Activated T-cell treated with anti-CD3 and anti-CD28 coated beads, Interleukin-2, amount 50 U/mL, for 72 hours (primary cell): ENCODE results near the gene KCNA10. TPM values are rescaled to one million over a fixed set of nuclear protein-coding genes. Genes with fewer than 3 reads are reported as not detected.

Experiments used
- ATAC-seq, 2 donors: fragments of 150-1000 bp; cut with Tn5 transposase; replicated peaks in 1 of 2; 2 replicates each; pipeline ENCODE4 v1.10.0; 2021; ENCODE audit warnings: moderate library complexity in 2 of 2, mild to moderate bottlenecking in 1 of 2
- DNase-seq, 2 donors: peaks; one replicate each; pipeline ENCODE4 v3.0.0; 2021 to 2022; ENCODE audit warnings: mixed read lengths in 1 of 2
- H3K27ac Mint-ChIP-seq: one replicate; pipeline ENCODE4 v1.8.0; 2022; ENCODE audit warnings: mild to moderate bottlenecking, moderate library complexity, mixed read lengths
- H3K27me3 Mint-ChIP-seq: one replicate; pipeline ENCODE4 v1.8.0; 2022; ENCODE audit warnings: low read depth, mixed read lengths
- H3K36me3 Mint-ChIP-seq, 2 donors: one replicate each; pipeline ENCODE4 v1.8.0; 2022; ENCODE audit warnings: mixed read lengths in 2 of 2, mild to moderate bottlenecking in 1 of 2; ENCODE audit not compliant: insufficient read depth in 2 of 2
- H3K4me1 Mint-ChIP-seq: one replicate; pipeline ENCODE4 v1.8.0; 2022; ENCODE audit warnings: low read depth, mixed read lengths
- H3K4me3 Mint-ChIP-seq, 2 donors: one replicate each; pipeline ENCODE4 v1.8.0; 2022; ENCODE audit warnings: mild to moderate bottlenecking in 2 of 2, mixed read lengths in 2 of 2, moderate library complexity in 2 of 2
- H3K9me3 Mint-ChIP-seq, 2 donors: one replicate each; pipeline ENCODE4 v1.8.0; 2022; ENCODE audit warnings: mixed read lengths in 2 of 2
- total RNA-seq, 2 donors: library from RNA; stranded (reverse); gene quantifications; one replicate each; pipeline ENCODE4 v1.2.3, GENCODE V29; 2022

The KCNA10 gene
- total RNA-seq, 2 donors from 2014 or later: not detected

DNA sequence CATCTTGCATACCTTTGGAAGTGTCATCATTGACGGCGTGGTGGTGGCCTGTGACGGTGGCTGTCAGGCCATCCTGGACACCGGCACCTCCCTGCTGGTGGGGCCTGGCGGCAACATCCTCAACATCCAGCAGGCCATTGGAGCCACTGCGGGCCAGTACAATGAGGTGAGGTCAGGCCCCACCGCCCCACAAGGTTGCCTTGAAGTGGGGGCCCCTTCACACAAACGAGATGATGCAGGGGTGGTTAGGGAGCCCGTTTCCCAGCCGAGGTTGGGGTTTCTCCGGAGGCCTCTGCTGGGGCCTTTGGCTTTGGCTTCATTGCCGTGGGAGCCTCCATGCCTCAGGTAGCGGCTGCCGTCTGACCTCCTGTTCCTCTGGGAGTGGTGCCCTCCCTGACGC is 29.6 kb downstream of the KCNA10 start:
- Mint-ChIP-seq H3K9me3 (no peaks in the 10 kb centered on the region), H3K27ac (no peak overlapping the region), H3K36me3 (no peaks in the 10 kb centered on the region), H3K4me3 (no peak overlapping the region), H3K27me3 (peaks cover 11% of the 10 kb centered on the region), H3K4me1 (no peaks in the 10 kb centered on the region)
- ATAC-seq (no peak), DNase-seq (no peak)

DNA sequence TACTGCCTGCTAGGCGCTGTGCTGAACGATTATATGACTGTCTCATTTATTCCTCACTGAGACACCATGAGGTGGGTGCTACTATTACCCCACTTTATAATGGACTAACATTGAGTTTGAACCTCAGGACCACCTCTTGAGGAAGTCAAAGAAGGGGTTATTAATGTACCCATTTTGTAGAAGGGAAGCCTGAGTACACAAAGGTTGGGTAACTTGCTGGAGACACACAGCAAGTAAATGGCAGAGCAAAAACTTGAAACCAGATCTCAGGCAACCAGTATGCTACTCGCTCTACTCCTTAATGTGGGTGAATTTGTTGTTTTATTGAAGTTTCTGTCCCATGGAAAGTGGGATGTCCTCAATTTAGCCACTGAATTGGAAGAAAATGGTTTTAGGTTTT is 30.1 kb downstream of the KCNA10 start:
- H3K36me3 Mint-ChIP-seq: no peaks in the 10 kb centered on the region
- no peak for ATAC-seq
- no peaks in the 10 kb centered on the region for H3K9me3 Mint-ChIP-seq
- DNase-seq: no peak
- peaks cover 13% of the 10 kb centered on the region for H3K27me3 Mint-ChIP-seq
- no peak overlapping the region for H3K27ac Mint-ChIP-seq
- H3K4me1 Mint-ChIP-seq: no peaks in the 10 kb centered on the region
- H3K4me3 Mint-ChIP-seq: no peak overlapping the region

DNA sequence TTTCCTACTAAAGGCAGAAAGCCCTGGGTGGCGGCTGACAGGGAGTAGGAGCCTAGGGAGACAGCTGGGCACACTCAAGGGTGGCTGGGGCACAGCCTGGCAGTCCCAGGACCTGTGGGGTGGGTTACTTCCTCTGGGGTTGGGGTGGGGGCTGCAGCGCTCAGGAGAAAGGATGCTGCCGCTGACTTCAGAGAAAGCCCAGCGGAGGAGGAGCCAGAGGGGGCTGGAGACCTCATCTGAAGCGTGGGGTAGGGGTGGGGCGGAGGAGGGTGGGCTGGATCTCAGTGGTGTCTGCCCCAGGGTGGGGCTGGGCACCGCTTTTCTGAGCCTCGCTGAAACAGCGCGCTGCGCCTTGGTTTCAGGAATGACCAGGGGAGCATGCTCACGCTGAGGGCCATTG is 30.8 kb downstream of the KCNA10 start:
- DNase-seq: no peak
- Mint-ChIP-seq H3K27me3 (peaks cover 20% of the 10 kb centered on the region), H3K36me3 (no peaks in the 10 kb centered on the region), H3K4me3 (no peak overlapping the region), H3K4me1 (peaks cover 4% of the 10 kb centered on the region), H3K9me3 (no peaks in the 10 kb centered on the region), H3K27ac (no peak overlapping the region)
- no peak for ATAC-seq

DNA sequence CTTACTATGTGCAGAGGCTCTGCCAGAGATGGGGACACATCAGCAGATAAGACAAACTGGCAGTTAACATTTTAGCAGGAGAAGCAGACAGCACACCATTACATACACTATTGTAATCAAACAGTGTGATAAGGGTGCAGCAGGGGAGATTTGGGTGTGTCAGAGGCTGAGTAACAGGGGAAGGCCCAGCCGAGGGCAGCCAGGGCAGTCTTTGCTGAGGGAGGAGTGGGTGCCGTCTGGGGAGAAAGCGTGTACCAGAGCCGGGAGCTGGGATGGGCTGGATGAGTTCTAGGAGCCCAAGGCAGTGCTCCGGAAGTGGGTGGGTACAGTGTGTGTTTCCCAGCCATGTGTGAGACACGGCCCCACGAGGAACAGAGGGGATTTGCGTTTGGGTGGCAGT is 31.2 kb downstream of the KCNA10 start:
- Mint-ChIP-seq H3K4me3 (no peak overlapping the region), H3K27me3 (peaks cover 23% of the 10 kb centered on the region), H3K9me3 (no peaks in the 10 kb centered on the region), H3K4me1 (peaks cover 7% of the 10 kb centered on the region), H3K27ac (no peak overlapping the region), H3K36me3 (no peaks in the 10 kb centered on the region)
- ATAC-seq (peak in 1 of 2 donors; percentile 54), DNase-seq (no peak)

DNA sequence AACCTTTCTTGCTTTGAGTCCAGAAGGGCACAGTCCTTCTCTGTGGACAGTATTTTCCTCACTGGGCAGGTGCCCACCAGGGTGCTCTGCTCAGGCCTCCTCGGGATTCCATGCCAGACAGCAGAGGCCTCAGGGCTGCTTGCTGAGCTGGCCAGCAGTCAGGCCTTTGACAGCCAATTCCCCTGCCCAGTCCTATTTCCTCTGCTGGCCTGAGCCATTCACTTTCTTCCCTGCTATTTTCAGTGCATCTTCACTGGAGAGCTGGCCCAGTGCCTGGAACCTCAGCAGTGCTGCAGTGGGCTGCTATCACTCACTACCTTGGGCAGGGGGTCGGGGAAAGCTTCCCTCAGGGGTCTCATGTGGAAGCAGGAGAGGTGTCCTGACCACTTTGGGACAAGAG is 33.2 kb downstream of the KCNA10 start:
- no peak for DNase-seq
- Mint-ChIP-seq H3K9me3 (no peaks in the 10 kb centered on the region), H3K4me1 (peaks cover 7% of the 10 kb centered on the region)

DNA sequence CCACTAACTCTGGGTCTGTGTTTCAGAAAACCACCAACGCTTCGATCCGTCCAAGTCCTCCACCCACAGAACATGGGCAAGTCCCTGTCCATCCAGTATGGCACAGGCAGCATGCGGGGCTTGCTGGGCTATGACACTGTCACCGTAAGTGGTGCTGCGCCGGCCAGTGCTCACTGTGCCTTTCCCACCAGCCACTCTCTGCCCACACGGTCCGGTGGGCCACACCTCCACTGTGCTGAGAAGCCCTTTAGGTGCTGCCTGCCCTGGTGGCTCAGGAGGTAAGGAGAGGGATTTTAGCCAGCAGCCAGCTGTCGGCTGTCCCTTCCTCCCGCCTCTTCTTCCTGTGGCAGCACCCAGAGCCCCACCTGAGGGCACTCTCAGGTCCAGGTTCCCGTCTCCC is 34.2 kb downstream of the KCNA10 start:
- Mint-ChIP-seq H3K4me3 (no peak overlapping the region), H3K27me3 (peaks cover 23% of the 10 kb centered on the region), H3K4me1 (peaks cover 7% of the 10 kb centered on the region), H3K36me3 (no peaks in the 10 kb centered on the region), H3K9me3 (no peaks in the 10 kb centered on the region), H3K27ac (no peak overlapping the region)
- DNase-seq (no peak), ATAC-seq (no peak)

More for the DNA sequence above, 33.2 kb downstream of the KCNA10 start:
- Mint-ChIP-seq H3K4me3 (no peak overlapping the region), H3K27ac (no peak overlapping the region), H3K27me3 (peaks cover 23% of the 10 kb centered on the region), H3K36me3 (no peaks in the 10 kb centered on the region)
- no peak for ATAC-seq

DNA sequence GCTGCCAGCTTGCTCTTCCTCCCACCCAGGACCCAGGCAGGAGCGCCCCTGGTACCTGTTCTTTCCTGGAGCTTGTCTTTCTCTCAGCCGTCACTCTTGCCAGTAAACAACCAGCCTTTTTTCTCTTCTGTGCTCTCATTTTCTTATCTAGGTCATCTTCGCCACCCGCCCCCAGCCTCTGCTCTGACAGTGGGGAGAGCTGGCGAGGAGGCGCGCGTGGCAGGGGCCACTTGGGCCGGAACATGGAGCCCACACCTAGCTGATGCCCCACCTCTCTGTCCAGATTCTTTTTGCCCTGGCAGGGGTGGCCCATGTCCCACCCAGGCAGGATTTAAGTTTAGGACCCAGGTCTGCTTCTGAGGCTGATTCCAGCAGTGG is 35.7 kb downstream of the KCNA10 start:
- H3K36me3 Mint-ChIP-seq: no peaks in the 10 kb centered on the region
- no peak for ATAC-seq

DNA sequence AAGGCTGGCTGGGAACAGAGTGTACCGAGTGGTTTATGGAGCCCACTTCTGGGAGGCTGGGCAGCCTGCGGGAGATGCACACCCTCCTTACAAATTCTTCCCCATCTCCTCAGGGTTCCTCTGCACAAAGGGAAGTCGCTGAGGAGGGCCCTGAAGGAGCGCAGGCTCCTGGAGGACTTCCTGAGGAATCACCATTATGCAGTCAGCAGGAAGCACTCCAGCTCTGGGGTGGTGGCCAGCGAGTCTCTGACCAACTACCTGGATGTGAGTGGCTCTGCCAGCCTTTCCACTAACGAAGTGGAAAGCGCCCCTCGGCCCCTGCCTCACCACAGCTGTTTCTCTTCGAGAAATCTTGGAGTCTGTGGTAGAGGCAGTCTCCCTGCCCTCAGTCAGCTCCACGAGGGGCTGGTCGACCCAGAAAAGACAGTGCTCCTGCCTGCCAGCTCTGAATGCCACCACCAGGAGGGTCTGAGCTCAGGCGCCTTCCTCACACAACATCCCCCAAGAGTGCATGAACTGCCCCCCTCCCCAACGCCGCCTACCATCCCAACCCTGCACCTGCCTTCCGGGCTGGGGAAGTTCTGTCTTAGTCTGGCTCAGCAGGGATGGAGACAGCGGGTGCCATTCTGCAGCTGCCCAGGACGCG is 36.2 kb downstream of the KCNA10 start:
- Mint-ChIP-seq H3K4me3 (no peak overlapping the region), H3K4me1 (peaks cover 10% of the 10 kb centered on the region), H3K36me3 (no peaks in the 10 kb centered on the region), H3K27me3 (peaks cover 23% of the 10 kb centered on the region), H3K27ac (no peak overlapping the region), H3K9me3 (no peaks in the 10 kb centered on the region)
- ATAC-seq: no peak
- DNase-seq: no peak

More for the DNA sequence above, 35.7 kb downstream of the KCNA10 start:
- H3K9me3 Mint-ChIP-seq: no peaks in the 10 kb centered on the region
- H3K27me3 Mint-ChIP-seq: peaks cover 23% of the 10 kb centered on the region
- no peak overlapping the region for H3K27ac Mint-ChIP-seq
- DNase-seq: no peak
- peaks cover 7% of the 10 kb centered on the region for H3K4me1 Mint-ChIP-seq
- H3K4me3 Mint-ChIP-seq: no peak overlapping the region

DNA sequence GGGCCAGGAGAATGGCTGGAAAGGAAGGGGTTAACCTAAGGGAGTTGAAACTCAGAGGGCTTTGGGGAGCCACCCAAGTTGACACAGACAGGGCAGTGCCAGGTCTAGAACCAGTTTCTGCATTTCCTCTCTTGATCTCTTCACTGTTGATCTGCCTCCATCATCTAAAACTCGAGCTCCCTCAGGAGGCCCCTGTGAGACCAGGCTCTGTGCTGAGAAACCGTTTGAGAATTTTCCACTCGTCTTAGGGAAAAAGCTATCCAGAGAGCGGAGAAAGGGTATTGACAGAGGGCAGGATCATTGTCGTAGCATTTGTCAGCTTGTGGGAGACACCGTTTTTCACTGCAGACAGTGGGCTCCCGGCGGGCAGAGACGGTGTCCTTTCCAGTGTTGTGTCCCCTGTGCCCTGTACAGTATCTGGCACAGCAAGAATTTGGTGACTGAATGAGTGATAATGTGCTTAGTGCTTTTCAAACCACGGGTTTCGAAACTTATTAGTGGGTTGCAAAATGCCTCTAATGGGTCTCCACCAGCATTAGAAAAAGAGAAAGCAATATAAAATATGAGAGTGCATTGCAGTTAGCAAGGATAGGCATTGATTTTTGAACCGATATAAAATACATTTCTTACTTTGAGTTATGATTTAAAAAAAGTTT is 36.9 kb downstream of the KCNA10 start:
- Mint-ChIP-seq H3K36me3 (no peaks in the 10 kb centered on the region), H3K27ac (no peak overlapping the region), H3K9me3 (no peaks in the 10 kb centered on the region), H3K4me3 (no peak overlapping the region), H3K27me3 (peaks cover 23% of the 10 kb centered on the region), H3K4me1 (peaks cover 17% of the 10 kb centered on the region)
- DNase-seq: no peak
- ATAC-seq: no peak

DNA sequence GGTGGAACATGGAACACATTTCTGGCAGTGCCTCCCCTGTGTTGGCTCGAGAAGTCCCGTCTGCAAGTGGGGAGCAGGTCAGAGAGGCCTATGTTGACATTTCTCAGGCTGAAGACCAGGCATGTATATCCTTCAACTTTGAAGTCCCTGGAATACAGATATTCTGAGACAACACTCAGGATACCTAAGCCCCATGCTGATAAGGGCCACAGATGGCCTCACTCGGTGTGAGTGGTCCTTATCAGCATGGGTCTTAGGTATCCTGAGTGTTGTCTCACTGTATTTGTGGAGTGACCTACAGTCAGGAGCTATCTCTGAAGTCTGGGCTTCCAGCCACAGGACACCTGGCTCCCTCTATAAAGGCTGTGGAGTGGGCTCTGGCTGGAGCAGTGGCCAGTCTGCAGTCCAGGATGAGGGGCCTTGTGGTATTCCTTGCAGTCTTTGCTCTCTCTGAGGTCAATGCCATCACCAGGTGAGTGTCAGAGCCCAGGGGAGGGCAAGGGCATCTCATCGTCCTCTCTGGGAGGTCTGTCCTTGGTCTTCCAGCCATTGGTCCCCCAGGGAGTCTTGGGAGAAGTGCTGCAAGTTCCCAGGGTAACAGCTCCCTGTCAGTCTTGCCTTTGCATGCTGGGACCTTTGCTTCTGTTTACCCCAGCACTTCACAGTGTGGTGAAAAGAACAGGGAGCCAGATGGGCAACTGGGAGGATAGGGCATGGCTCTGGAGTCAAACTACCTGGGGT is 38.4 kb downstream of the KCNA10 start:
- no peak for DNase-seq
- H3K36me3 Mint-ChIP-seq: no peaks in the 10 kb centered on the region
- H3K4me3 Mint-ChIP-seq: no peak overlapping the region
- H3K27ac Mint-ChIP-seq: no peak overlapping the region
- peaks cover 23% of the 10 kb centered on the region for H3K4me1 Mint-ChIP-seq
- ATAC-seq: no peak
- peaks cover 26% of the 10 kb centered on the region for H3K27me3 Mint-ChIP-seq
- no peaks in the 10 kb centered on the region for H3K9me3 Mint-ChIP-seq

DNA sequence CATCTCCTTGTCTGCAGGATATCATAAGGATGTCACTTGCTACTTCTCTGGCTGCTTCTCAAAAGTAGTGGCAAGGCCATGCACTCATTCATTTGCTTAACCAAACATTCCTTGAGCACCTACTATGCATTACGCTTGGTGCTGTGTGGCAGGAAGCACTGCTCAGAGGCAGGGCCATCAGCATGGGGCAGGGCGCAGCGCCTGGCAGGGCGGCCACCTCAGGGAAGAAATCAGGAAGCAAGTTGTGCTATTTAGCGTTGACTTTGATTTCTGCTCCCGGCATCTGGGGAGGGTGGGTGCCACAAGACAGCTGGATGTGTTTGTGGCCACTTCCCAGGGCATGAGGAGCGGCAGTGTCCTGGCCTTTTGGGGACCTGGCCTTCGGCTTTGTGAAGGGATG is 40.1 kb downstream of the KCNA10 start:
- ATAC-seq (no peak), DNase-seq (no peak)
- Mint-ChIP-seq H3K9me3 (no peaks in the 10 kb centered on the region), H3K36me3 (no peaks in the 10 kb centered on the region), H3K27ac (no peak overlapping the region), H3K4me3 (no peak overlapping the region), H3K27me3 (peaks cover 20% of the 10 kb centered on the region), H3K4me1 (peaks cover 23% of the 10 kb centered on the region)

DNA sequence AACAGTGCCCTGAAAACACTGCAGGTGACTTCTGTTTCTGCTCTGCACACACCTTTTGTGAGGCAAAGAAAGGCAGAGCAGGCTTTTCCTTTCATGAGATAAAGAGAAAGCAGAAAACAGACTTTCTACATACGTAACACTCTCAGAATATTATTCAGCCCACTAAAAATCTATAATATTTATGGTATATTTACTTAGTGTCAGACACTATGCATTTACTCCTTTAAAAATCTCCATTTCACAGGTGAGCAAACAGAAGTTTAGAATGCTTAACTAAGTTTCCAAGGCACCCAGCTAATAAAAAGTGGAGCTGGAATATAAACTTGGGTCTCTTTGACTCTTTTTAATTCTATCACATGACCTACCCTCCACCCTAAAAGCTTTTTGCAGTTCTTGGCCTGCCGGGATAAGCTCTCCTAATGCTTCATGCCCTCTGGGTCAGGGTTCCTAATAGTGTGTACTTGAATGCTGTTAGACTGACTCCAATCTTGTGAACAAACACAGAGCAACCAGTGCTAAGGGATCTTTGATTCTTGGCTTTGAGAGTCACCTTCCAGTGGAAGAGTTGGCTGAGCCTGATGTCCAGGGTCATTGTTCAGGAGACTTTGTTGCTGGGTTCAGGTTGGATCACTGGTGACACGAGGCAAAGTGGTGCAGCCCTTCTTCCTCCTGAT is 40.9 kb downstream of the KCNA10 start:
- Mint-ChIP-seq H3K36me3 (no peaks in the 10 kb centered on the region), H3K9me3 (no peaks in the 10 kb centered on the region), H3K4me1 (peaks cover 18% of the 10 kb centered on the region), H3K27me3 (peaks cover 20% of the 10 kb centered on the region), H3K4me3 (no peak overlapping the region), H3K27ac (no peak overlapping the region)
- no peak for DNase-seq
- no peak for ATAC-seq

DNA sequence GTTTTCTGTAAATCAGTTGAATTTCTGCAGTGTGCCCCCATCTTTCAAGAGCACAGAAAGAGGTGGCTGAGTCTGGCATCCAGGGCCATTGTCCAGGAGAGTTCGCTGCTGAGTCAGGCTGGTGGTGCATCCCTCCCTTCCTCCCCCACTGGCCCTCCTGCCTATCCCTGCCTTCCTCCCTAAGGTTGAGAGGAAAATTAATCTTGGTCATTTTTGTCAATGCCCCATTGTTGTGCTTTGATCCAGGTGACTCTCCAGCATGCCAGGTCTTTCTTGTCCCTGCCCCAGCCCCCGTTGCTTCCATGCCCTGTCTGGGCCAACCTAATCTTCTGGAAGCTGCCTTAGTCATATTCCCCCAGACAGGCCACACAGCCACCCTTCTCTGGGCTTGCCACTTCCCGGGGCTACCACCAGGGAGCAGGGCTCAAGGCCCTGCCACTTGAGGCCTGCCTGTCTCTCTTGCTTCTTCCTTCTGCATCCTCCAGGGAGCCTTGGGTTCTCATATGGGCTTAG is 41.5 kb downstream of the KCNA10 start:
- DNase-seq: no peak
- no peak overlapping the region for H3K27ac Mint-ChIP-seq
- no peaks in the 10 kb centered on the region for H3K36me3 Mint-ChIP-seq
- no peaks in the 10 kb centered on the region for H3K9me3 Mint-ChIP-seq
- peaks cover 18% of the 10 kb centered on the region for H3K27me3 Mint-ChIP-seq
- H3K4me3 Mint-ChIP-seq: no peak overlapping the region
- ATAC-seq: peak; percentile 17 to 20
- peaks cover 16% of the 10 kb centered on the region for H3K4me1 Mint-ChIP-seq
